Urinary bladder (tissue), 4 donors: ENCODE data around the gene RAN. TPM values are rescaled to one million over a fixed set of nuclear protein-coding genes. Genes with fewer than 3 reads are reported as not detected.
"Not testable (repeated sequence)": the region's sequence is repeated elsewhere in the genome, so short reads cannot be mapped to it uniquely, and the experiment has no call there.

Experiments
- DNase-seq: peaks from one replicate; pipeline ENCODE4 v3.0.0-alpha.2; 2015; ENCODE audit errors: extremely low spot score
- H3K27ac ChIP-seq: one replicate; pipeline ENCODE4 v1.5.1; 2013; ENCODE audit warnings: low read depth, mild to moderate bottlenecking, moderate library complexity
- H3K36me3 ChIP-seq: one replicate; pipeline ENCODE4 v1.6.1; 2013; ENCODE audit warnings: mild to moderate bottlenecking, moderate library complexity; ENCODE audit not compliant: insufficient read depth
- H3K4me1 ChIP-seq: one replicate; pipeline ENCODE4 v1.6.1; 2013; ENCODE audit warnings: mild to moderate bottlenecking, moderate library complexity; ENCODE audit not compliant: insufficient read depth
- H3K4me3 ChIP-seq: one replicate; pipeline ENCODE4 v1.5.1; 2013; ENCODE audit warnings: low read depth, low read length
- WGBS: extraction: QIAGEN DNeasy Blood & Tissue Kit; methylation state at CpG from one replicate; pipeline ENCODE4 v1.1.7; 2013; 5-methylcytosine and 5-hydroxymethylcytosine counted together
- polyA plus RNA-seq: library from polyadenylated mRNA; stranded (reverse); fragments of 200-250 nt; gene quantifications from one replicate; pipeline ENCODE4 v1.2.3, GENCODE V29; 2013
- total RNA-seq: library from RNA; depleted of rRNA; stranded (reverse); fragments of >200 nt; gene quantifications from one replicate; pipeline ENCODE4 v1.2.3, GENCODE V29; 2014
- donor health status: healthy with polysubstance abuse.
- donor health status: healthy.

RAN gene
- total and polyA plus RNA-seq, 2 donors, result 251 to 314 TPM

DNA sequence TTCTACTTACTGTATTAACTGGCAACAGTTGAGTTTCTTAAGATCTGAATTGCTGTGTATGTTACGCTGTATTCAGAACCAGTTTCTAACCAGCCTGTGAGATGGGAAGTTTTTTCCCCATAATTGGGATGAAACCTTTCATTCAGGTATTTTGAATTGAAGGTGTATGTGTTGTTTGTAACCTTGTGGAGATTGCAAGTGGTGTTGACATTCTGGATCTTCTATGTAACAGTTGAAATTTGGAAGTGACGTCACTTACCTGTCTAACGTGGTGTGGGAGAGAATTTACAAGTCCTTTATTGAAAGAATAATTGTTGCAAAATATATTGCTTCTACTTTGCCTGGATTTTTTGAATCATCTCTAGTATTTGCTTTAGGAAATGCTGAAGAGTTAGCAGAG lies 5.5 kb downstream of the RAN start:
- Histone ChIP-seq H3K27ac (no peak overlapping the region), H3K36me3 (no peaks in the 10 kb centered on the region), H3K4me3 (no peak overlapping the region), H3K4me1 (no peaks in the 10 kb centered on the region)
- WGBS, result 89% methylated on average over 3 of the region's 3 CpGs
- DNase-seq, result no peak

DNA sequence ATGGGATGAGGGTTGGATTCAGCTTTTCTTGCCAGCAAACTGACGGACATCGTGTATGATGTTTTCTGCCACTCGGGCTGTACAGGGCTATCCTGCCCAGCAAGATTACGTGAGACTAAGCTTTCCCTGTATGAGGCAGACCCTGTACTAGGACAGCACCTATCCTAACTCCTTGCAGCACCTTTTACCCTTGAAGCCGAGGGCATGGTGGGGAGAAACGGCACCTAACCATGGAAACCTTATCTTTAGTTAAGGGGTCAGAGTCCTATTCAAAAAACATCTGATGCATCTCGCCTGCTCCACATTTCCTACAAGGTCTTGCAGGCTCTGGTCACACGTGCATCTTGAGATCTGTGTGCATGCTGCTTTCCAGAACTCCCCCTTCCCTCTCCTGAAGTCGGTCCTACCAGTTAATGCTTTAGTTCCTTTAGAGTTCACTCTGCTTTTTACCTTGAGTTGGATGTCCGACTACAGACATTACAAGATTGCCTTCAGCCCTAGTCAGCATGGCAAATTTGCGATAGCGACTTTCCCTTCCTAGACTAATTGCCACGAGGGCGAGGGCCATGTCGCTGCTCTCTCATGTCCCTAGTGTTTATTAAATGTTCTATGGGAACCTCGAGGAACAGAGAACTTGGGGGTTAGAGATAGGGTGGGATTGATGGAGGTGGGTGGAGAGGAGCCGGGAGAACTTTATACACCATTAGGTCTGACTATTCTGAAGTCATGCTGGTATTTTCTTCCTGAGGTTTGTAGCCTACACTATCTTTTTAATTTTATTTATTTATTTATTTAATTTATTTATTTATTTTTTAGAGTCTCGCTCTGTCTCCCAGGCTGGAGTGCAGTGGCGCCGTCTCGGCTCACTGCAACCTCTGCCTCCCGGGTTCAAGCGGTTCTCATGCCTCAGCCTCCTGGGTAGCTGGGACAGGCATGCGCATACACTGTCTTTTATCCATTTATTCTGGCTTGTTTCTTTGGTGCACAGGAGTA lies 6.6 kb downstream of the RAN start:
- Histone ChIP-seq H3K4me1 (no peaks in the 10 kb centered on the region), H3K36me3 (no peaks in the 10 kb centered on the region), H3K4me3 (no peak overlapping the region), H3K27ac (no peak overlapping the region)
- 70% methylated on average over 24 of the region's 24 CpGs for WGBS
- DNase-seq, result no peak

DNA sequence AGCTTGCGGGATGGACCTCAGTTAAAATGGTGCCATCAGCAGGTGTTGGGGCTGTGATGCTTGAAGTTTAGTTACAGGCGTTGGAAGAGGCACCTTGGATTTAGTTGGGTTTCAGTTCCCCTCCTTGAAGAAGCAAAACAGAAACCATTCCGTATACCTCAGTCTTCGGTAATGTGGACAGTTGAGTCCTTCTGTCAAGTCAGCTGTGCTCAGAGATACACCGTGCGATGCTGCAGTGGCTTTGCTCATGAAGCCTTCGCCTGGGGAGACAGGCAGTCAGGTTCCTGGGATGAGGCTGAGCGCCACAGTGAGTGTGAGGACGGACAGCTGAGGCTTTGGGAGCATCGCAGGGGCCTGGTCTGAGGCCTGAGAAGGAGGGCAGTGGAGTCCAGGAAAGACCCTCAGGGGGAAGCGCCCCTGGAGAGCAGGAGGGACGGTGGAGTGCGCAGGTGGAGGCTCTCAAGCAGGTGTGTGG lies 7.4 kb downstream of the RAN start:
- WGBS, result 86% methylated on average over 13 of the region's 13 CpGs

DNA sequence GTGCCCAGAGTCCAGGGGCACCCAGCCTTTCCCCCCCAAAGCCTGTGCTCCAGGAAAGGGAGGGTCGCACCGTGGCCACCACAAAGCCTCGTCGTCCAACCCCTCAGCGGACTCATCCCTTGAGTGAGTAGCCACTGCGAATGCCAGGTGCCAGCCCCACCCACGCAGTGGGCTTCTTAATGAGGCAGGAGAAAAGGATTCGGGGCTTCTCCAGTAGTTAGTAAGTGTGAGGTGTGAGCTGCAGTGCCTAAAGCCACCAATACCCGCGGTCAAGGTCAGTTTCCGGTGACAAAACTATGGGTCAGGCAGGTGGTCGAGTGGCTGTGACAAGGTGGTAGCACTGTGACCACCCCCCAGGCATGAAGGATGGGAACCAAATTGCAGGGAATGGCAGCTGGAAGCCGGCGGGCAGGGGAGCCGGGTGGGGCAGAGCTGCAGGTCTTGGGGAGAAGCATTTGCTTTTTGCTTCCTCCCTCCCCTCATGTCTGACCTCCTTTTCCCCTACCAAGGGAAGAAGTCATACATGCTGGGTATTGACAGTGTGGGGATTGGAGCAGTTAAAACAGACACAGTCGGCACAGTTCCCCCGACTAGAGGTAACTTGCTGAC lies 8.0 kb downstream of the RAN start:
- DNase-seq, result no peak
- Histone ChIP-seq H3K27ac (no peak overlapping the region), H3K36me3 (no peaks in the 10 kb centered on the region), H3K4me3 (no peak overlapping the region), H3K4me1 (no peaks in the 10 kb centered on the region)
- WGBS, result 71% methylated on average over 17 of the region's 17 CpGs

More for the DNA sequence above, 7.4 kb downstream of the RAN start:
- no peak overlapping the region for H3K4me3 ChIP-seq
- H3K4me1 ChIP-seq, result no peaks in the 10 kb centered on the region
- no peaks in the 10 kb centered on the region for H3K36me3 ChIP-seq
- no peak overlapping the region for H3K27ac ChIP-seq
- no peak for DNase-seq

DNA sequence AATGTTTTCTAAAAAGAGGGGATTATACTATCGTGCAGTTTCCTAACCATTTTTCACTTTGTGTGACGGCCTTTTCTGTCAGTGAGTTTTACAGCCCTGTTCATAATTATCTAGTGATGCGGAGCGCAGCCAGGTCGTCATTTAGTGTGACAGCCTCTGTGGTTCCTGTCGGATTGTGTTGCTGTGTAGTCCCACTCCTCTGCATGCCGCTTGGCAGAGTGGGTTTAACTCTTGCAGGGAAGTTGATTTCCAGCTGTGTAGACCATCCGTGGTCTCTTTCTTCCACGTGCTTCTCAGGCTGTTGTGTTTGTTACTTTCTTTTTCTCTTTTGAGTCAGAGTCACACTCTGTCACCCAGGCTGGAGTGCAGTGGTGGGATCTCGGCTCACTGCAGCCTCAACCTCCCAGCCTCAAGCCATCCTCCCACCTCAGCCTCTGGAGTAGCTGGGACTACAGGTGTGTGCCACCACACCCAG lies 8.6 kb downstream of the RAN start:
- no peak for DNase-seq
- H3K4me3 ChIP-seq, result no peak overlapping the region
- 35% methylated on average over 10 of the region's 10 CpGs for WGBS
- H3K36me3 ChIP-seq, result no peaks in the 10 kb centered on the region
- H3K27ac ChIP-seq, result no peak overlapping the region
- no peaks in the 10 kb centered on the region for H3K4me1 ChIP-seq

DNA sequence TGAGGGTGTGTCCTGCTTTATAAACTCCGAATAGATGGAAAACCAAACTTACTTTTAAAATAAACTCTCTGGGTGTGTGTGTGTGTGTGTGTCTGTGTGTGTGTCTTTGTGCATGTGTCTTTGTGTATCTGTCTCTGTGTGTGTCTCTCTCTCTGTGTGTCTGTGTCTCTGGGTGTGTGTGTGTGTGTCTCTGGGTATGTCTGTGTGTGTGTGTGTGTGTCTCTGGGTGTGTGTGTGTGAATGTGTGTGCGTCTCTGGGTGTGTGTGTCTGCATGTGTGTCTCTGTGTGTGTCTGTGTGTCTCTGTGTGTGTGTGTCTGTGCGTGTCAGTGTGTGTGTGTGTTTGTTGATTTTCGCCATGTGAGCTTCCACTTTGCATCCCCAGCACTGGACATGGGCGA lies 9.2 kb downstream of the RAN start:
- no peak for DNase-seq
- H3K27ac ChIP-seq, result no peak overlapping the region
- H3K4me3 ChIP-seq, result no peak overlapping the region
- H3K4me1 ChIP-seq, result no peaks in the 10 kb centered on the region
- 84% methylated on average over 5 of the region's 5 CpGs for WGBS
- no peaks in the 10 kb centered on the region for H3K36me3 ChIP-seq

DNA sequence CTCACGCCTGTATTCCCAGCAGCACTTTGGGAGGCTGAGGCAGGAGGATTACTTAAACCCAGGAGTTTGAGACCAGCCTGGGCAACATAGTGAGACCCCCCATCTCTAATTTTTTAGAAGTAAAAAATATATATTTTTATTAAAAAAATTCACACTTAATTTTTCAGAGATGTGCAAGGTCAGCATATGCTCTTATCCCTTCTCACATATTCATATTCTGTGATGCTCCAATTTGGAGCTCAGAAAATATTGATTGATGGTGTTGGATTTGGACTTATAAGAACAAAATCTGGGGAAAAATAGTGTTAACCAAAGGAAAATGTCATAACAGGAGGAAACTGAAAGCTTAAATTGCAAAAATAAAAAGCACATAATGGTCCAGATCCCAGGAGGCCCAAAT lies 9.7 kb downstream of the RAN start:
- no peak for DNase-seq
- WGBS, result 93% methylated on average over 1 of the region's 1 CpG
- Histone ChIP-seq H3K27ac (no peak overlapping the region), H3K36me3 (no peaks in the 10 kb centered on the region), H3K4me3 (no peak overlapping the region), H3K4me1 (no peaks in the 10 kb centered on the region)

DNA sequence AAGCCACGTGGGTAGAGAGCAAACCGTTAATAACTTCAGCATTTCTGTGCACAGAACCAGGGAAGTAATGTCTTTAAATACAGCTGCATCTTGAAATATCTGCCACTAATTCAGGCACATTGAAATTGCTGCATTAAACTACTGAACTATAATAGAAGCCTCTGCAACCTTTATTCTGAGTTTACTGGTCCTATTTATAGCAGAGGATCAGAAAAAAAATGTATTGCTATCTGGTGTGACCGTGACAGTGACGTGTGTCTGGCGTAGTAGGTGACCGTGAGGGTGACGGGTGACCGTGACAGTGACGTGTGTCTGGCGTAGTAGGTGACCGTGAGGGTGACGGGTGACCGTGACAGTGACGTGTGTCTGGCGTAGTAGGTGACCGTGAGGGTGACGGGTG lies 15.3 kb downstream of the RAN start:
- DNase-seq, H3K36me3 ChIP-seq: not testable (repeated sequence)
- 85% methylated on average over 10 of the region's 17 CpGs for WGBS

DNA sequence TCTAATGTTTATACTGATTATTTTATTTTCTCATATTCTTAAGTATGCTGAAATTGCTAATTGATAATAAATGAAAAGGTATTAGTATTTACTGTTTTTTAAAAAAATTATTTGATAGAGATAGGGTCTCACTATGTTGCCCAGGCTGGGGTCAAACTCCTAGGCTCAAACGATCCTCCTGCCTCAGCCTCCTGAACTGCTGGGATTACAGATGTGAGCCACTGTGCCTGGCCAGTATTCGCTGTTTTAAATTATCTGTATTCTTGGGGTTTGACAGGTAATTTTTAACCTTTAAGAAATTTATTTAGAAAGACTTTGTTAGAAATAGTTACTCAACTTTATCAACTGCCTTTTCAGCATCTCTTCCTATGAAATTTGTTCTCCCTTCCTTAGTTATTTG lies 32.2 kb downstream of the RAN start:
- no peaks in the 10 kb centered on the region for H3K4me1 ChIP-seq
- WGBS, result 89% methylated on average over 2 of the region's 2 CpGs
- no peak overlapping the region for H3K27ac ChIP-seq
- no peak for DNase-seq
- H3K36me3 ChIP-seq, result no peaks in the 10 kb centered on the region
- H3K4me3 ChIP-seq, result no peak overlapping the region

More for the DNA sequence above, 15.3 kb downstream of the RAN start:
- H3K27ac ChIP-seq, H3K4me1 ChIP-seq, H3K4me3 ChIP-seq: not testable (repeated sequence)

DNA sequence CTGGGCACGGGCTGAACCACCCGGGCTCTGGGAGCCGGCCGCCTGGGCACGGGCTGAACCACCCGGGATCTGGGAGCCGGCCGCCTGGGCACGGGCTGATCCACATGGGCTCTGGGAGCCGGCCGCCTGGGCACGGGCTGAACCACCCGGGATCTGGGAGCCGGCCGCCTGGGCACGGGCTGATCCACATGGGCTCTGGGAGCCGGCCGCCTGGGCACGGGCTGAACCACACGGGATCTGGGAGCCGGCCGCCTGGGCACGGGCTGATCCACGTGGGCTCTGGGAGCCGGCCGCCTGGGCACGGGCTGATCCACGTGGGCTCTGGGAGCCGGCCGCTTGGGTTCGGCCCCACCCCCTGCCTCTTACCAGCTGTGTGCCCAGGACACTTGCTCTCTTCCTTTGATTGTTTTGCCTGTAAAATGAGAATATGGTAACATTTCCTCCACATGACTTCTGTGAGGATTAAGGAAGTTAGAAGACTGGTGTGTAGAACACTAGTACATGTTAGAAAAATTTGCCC lies 33.1 kb downstream of the RAN start:
- H3K4me1 ChIP-seq, H3K36me3 ChIP-seq, H3K4me3 ChIP-seq, H3K27ac ChIP-seq, DNase-seq: not testable (repeated sequence)
- WGBS, result 88% methylated on average over 24 of the region's 31 CpGs

DNA sequence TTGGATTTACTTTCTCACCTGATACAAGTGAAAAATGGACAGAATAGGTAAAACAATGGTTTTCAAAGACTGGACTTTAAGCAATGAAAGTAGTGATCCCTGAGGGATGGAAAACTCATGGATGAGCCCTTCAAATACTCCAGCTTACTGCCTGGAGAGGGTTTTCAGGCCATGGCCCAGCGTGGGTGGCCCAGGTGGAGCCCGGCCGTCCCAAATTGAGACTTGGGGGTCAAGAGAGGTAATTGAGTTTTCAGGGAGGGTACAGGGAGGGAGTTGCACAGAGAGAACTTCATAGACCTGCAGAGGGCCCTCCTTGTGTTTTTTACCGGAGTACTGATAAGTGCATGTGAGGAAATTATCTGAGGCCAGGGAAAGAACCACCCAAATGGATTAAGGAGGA lies 37.2 kb downstream of the RAN start:
- Histone ChIP-seq H3K36me3 (no peaks in the 10 kb centered on the region), H3K27ac (no peak overlapping the region), H3K4me1 (no peaks in the 10 kb centered on the region), H3K4me3 (no peak overlapping the region)
- 85% methylated on average over 4 of the region's 4 CpGs for WGBS
- DNase-seq, result no peak

DNA sequence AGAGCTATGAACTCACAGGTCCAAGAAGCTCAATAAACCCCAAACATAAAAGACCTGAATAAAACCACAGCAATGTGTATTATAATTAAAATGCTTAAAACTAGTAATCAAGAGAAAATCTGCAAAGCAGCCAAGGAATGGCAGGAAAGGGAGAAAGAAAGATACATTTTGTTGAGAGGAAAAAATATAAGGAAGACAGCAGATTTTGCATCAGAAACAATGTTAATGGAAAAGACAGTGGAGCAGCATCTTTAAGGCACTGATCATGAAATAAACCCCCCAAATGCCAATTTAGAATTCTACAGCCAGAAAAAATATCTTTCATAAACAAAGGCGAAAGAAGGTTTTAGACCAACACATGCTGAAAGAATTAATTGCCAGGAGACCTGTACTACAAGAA lies 39.3 kb downstream of the RAN start:
- 45% methylated on average over 1 of the region's 1 CpG for WGBS
- Histone ChIP-seq H3K36me3 (no peaks in the 10 kb centered on the region), H3K27ac (no peak overlapping the region), H3K4me1 (no peaks in the 10 kb centered on the region), H3K4me3 (no peak overlapping the region)
- DNase-seq, result no peak

DNA sequence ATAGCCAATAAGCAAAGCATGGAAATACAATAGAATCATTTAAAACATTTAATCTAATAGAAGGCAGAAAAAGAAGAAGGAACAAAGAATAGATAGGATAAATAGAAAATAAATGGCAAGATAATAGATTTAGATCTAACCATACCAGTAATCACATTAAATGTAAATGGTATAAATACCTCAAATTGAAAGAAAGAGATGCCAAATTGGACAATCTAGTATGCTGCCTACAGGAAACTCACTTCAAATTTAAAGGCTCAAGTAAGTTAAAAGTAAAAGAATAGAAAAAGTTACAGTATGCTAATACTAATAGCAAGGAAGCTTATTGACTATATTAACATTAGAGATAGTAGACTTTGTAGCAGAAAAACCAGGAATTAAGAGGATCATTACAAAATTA lies 40.1 kb downstream of the RAN start:
- Histone ChIP-seq H3K36me3 (no peaks in the 10 kb centered on the region), H3K27ac (no peak overlapping the region), H3K4me3 (no peak overlapping the region), H3K4me1 (no peaks in the 10 kb centered on the region)
- DNase-seq, result no peak
